Inferior parietal cortex (tissue), 1 donor: ENCODE results near the gene NTM.
"Not testable (repeated sequence)": the region's sequence is repeated elsewhere in the genome, so short reads cannot be mapped to it uniquely, and the experiment has no call there.

Experiments used
- DNase-seq: peaks from one replicate; pipeline ENCODE4 v3.0.0-alpha.2; 2016; ENCODE audit errors: extremely low spot score

Gene NTM

GRCh38 chr11:132347156-132348090 lies 977.0 kb downstream of the NTM start:
- no peak for DNase-seq

- DNase-seq, result no peak
Observed at GRCh38 chr11:132349811-132350733, 979.7 kb downstream of the NTM start.

GRCh38 chr11:132351050-132351449 lies 980.6 kb downstream of the NTM start:
- DNase-seq, result no peak

GRCh38 chr11:132352497-132352896 lies 982.1 kb downstream of the NTM start:
- no peak for DNase-seq

GRCh38 chr11:132353255-132353654 lies 982.8 kb downstream of the NTM start:
- no peak for DNase-seq

- DNase-seq, result no peak
Observed at GRCh38 chr11:132357811-132358572, 987.6 kb downstream of the NTM start.

- no peak for DNase-seq
Observed at GRCh38 chr11:132358573-132358953, 988.1 kb downstream of the NTM start.

GRCh38 chr11:132361011-132361550 lies 990.7 kb downstream of the NTM start:
- no peak for DNase-seq

GRCh38 chr11:132365650-132366049 lies 995.2 kb downstream of the NTM start:
- DNase-seq, result no peak

GRCh38 chr11:132367293-132367692 lies 996.9 kb downstream of the NTM start:
- no peak for DNase-seq

GRCh38 chr11:132370114-132370513 lies 999.7 kb downstream of the NTM start:
- DNase-seq, result not testable (repeated sequence)

- DNase-seq, result no peak
Observed at GRCh38 chr11:132373405-132374143, 1003.2 kb downstream of the NTM start.

- DNase-seq, result no peak
Observed at GRCh38 chr11:132379540-132379939, 1009.1 kb downstream of the NTM start.
